Endothelial cell of umbilical vein (primary cell): ENCODE data around the gene MLLT1. TPM values are rescaled to one million over a fixed set of nuclear protein-coding genes. Genes with fewer than 3 reads are reported as not detected.

Source experiments
- BruUV-seq: library from RNA; stranded (reverse); fragments of 400-500 nt; replicated peaks from 2 replicates; lab custom pipeline; 2021; lab: Mats Ljungman, UMichigan
- CTCF ChIA-PET: fragments of 300-600, 350-600 bp; sonication (Branson Sonifier 250); formaldehyde crosslinking; loops from one replicate; lab custom pipeline; 2021; ENCODE audit warnings: antibody characterized with exemption, inconsistent platforms; lab: Charles Lee
- POLR2A ChIA-PET: fragments of 300-600, 350-600 bp; sonication (Branson Sonifier 250); formaldehyde crosslinking; loops from one replicate; lab custom pipeline; 2021; ENCODE audit warnings: antibody characterized with exemption, inconsistent platforms; lab: Charles Lee
- DNase-seq: peaks from one replicate; pipeline ENCODE4 v3.0.0-alpha.2; 2011; ENCODE audit warnings: low read depth, low spot score
- FAIRE-seq: peaks from 2 replicates; lab custom pipeline; 2011; peaks lifted over from hg19 to GRCh38; lab: Jason Lieb, UNC
- H2AFZ ChIP-seq: 2 replicates; pipeline ENCODE4 v1.6.0; 2012; ENCODE audit warnings: low read depth, low read length, control low read depth, inconsistent platforms
- H3K27ac ChIP-seq: 2 replicates; pipeline ENCODE4 v1.5.1; 2011; ENCODE audit warnings: low read depth, mild to moderate bottlenecking, control low read depth, low read length, moderate library complexity; ENCODE audit not compliant: insufficient read depth
- H3K27me3 ChIP-seq, 2 experiments: 2 replicates each; pipeline versions ENCODE4 v1.6.0 to v1.6.1; 2011; ENCODE audit warnings: low read length in 2 of 2, mixed read lengths in 1 of 2; ENCODE audit not compliant: control insufficient read depth in 2 of 2, insufficient read depth in 2 of 2
- H3K36me3 ChIP-seq, 2 experiments: 2 replicates in 1 of 2; 3 replicates in 1 of 2; pipeline ENCODE4 v1.5.1; 2011; ENCODE audit warnings: low read length in 2 of 2, mild to moderate bottlenecking in 1 of 2, moderate library complexity in 1 of 2; ENCODE audit not compliant: control insufficient read depth in 2 of 2, insufficient read depth in 2 of 2; ENCODE audit errors: extremely low read depth in 1 of 2
- H3K4me1 ChIP-seq: 3 replicates; pipeline ENCODE4 v1.5.1; 2011; ENCODE audit warnings: mild to moderate bottlenecking, low read length; ENCODE audit not compliant: control insufficient read depth, insufficient read depth; ENCODE audit errors: extremely low read depth
- H3K4me2 ChIP-seq: 2 replicates; pipeline ENCODE4 v1.6.1; 2011; ENCODE audit warnings: low read length, control low read depth, mixed read lengths; ENCODE audit not compliant: insufficient read depth
- H3K4me3 ChIP-seq, 3 experiments: fragments of 200-600 bp in 1 of 3; sonication (generic), shearing (Covaris generic) in 1 of 3; replicated peaks in 1 of 3; 2 replicates each; pipeline ENCODE4 v1.5.1; 2011 to 2016; ENCODE audit warnings: control low read depth in 3 of 3, low read length in 3 of 3, mild to moderate bottlenecking in 2 of 3, inconsistent platforms in 1 of 3, low read depth in 1 of 3, moderate library complexity in 1 of 3; ENCODE audit not compliant: insufficient read depth in 1 of 3
- H3K79me2 ChIP-seq: 2 replicates; pipeline ENCODE4 v1.6.0; 2012; ENCODE audit warnings: low read length, inconsistent platforms; ENCODE audit not compliant: control insufficient read depth, insufficient read depth
- H3K9ac ChIP-seq: replicated peaks from 2 replicates; pipeline ENCODE3; 2011; ENCODE audit warnings: low read length, control low read depth; ENCODE audit not compliant: insufficient read depth; ENCODE audit errors: extremely low read depth
- H3K9me1 ChIP-seq: replicated peaks from 3 replicates; pipeline ENCODE4 v1.6.0; 2011; ENCODE audit warnings: mild to moderate bottlenecking, low read length; ENCODE audit not compliant: control insufficient read depth, insufficient read depth; ENCODE audit errors: extremely low read depth
- H3K9me3 ChIP-seq: replicated peaks from 2 replicates; pipeline ENCODE4 v1.5.1; 2012; ENCODE audit warnings: low read length, inconsistent platforms; ENCODE audit not compliant: control insufficient read depth, insufficient read depth
- H4K20me1 ChIP-seq: replicated peaks from 2 replicates; pipeline ENCODE3; 2011; ENCODE audit warnings: mild to moderate bottlenecking, low read length; ENCODE audit not compliant: control insufficient read depth, insufficient read depth; ENCODE audit errors: extremely low read depth
- CTCF ChIP-seq, 2 donors: IDR thresholded peaks; 1 replicate in 1 of 2; 2 replicates in 1 of 2; pipeline ENCODE4 v1.5.1; 2011; ENCODE audit warnings: low read length in 2 of 2, mild to moderate bottlenecking in 2 of 2, moderate library complexity in 2 of 2, control low read depth in 1 of 2, inconsistent platforms in 1 of 2, low read depth in 1 of 2; ENCODE audit not compliant: insufficient read depth in 1 of 2; ENCODE audit errors: extremely low read depth in 1 of 2
- EZH2 ChIP-seq: IDR thresholded peaks from 2 replicates; pipeline ENCODE4 v1.6.1; 2012; ENCODE audit warnings: borderline replicate concordance, low read depth, mild to moderate bottlenecking, moderate library complexity, low read length, inconsistent platforms; ENCODE audit not compliant: severe bottlenecking
- FOS ChIP-seq: IDR thresholded peaks from 2 replicates; pipeline ENCODE4 v1.6.1; 2011; ENCODE audit warnings: mild to moderate bottlenecking, low read length, moderate library complexity, borderline replicate concordance; ENCODE audit not compliant: insufficient read depth
- GATA2 ChIP-seq: IDR thresholded peaks from 2 replicates; pipeline ENCODE4 v1.7.0; 2011; ENCODE audit warnings: low read depth, mild to moderate bottlenecking, moderate library complexity, mixed read lengths, low read length; ENCODE audit not compliant: insufficient read length, insufficient read depth
- JUN ChIP-seq: IDR thresholded peaks from 2 replicates; pipeline ENCODE4 v1.6.1; 2011; ENCODE audit warnings: borderline replicate concordance, low read depth; ENCODE audit not compliant: insufficient read length, insufficient read depth
- MAX ChIP-seq: IDR thresholded peaks from 2 replicates; pipeline ENCODE4 v1.6.1; 2011; ENCODE audit not compliant: insufficient read depth, insufficient read length
- MYC ChIP-seq: IDR thresholded peaks from one replicate; pipeline ENCODE4 v1.6.1; 2011; ENCODE audit warnings: mild to moderate bottlenecking, low read depth, low read length
- POLR2A ChIP-seq: IDR thresholded peaks from 2 replicates; pipeline ENCODE4 v1.6.1; 2012; ENCODE audit warnings: low read depth, mild to moderate bottlenecking, control low read depth, low read length
- POLR2AphosphoS5 ChIP-seq: IDR thresholded peaks from 2 replicates; pipeline ENCODE4 v1.6.1; 2012; ENCODE audit warnings: low read depth, mild to moderate bottlenecking, control low read depth, low read length, moderate library complexity; ENCODE audit not compliant: insufficient read depth
- dilution Hi-C: fragments of 300-500 bp; cut with MboI; formaldehyde crosslinking; loops from one replicate; pipeline ENCODE4 v1.15.0; 2019; ENCODE audit warnings: low sequenced_read_pairs; ENCODE audit not compliant: extremely low pct_ligation_motif_present
- intact Hi-C: fragments of 100-400 bp; cut with micrococcal nuclease; formaldehyde crosslinking; loops from one replicate; pipeline ENCODE4 v1.10.0; 2022
- polyA plus RNA-seq, 4 experiments: library from polyadenylated mRNA; depleted of rRNA in 3 of 4; stranded (reverse) in 3 of 4; unstranded in 1 of 4; fragments of >200 nt; gene quantifications; 2 replicates each; pipeline versions ENCODE4 v1.2.1 to v1.2.3, GENCODE V29; 2011 to 2012; ENCODE audit warnings: missing spikeins in 1 of 4
- total RNA-seq: library from RNA; stranded (reverse); gene quantifications from 2 replicates; pipeline ENCODE4 v1.2.3, GENCODE V29; 2021

MLLT1 gene
- total and polyA plus RNA-seq, 2 donors (not counting 3 experiments of a cell fraction or from before 2014, with no cell fraction given): 43.9 to 84.8 TPM

GRCh38 chr19:6213266-6213595 lies 66.5 kb downstream of the MLLT1 start:
- dilution Hi-C loops (no loop called here), intact Hi-C loops (no loop called here)
- FAIRE-seq (no peak), DNase-seq (no peak)
- no peak overlapping the region for H3K4me3 ChIP-seq
- no peaks in the 10 kb centered on the region for H3K9me3 ChIP-seq
- TF ChIP-seq POLR2AphosphoS5 (no peak), MAX (no peak), MYC (no peak), JUN (no peak), GATA2 (no peak), POLR2A (no peak), FOS (no peak), EZH2 (no peak), CTCF (IDR thresholded peaks at IDR 0.05; ENCODE audit: extremely low read depth in 1 of 2, insufficient read depth in 1 of 2, low read depth in 1 of 2, low read length in 2 of 2) (no peak)
- ChIA-PET CTCF (no interaction called here), POLR2A (no interaction called here)
- H3K79me2 ChIP-seq: no peaks in the 10 kb centered on the region
- no TSS peak for BruUV-seq
- no peaks in the 10 kb centered on the region for H3K9me1 ChIP-seq
- no peaks in the 10 kb centered on the region for H4K20me1 ChIP-seq
- H3K9ac ChIP-seq: no peak overlapping the region
- H3K27ac ChIP-seq: no peak overlapping the region
- no peak overlapping the region for H2AFZ ChIP-seq
- peaks cover 3 to 41% of the 10 kb centered on the region in 2 experiments for H3K36me3 ChIP-seq
- no peaks in the 10 kb centered on the region for H3K4me1 ChIP-seq
- no peaks in the 10 kb centered on the region for H3K27me3 ChIP-seq
- no peak overlapping the region for H3K4me2 ChIP-seq
